Astrocyte (in vitro differentiated cells and primary cell): ENCODE measurements around the gene SH2D6. TPM values are rescaled to one million over a fixed set of nuclear protein-coding genes. Genes with fewer than 3 reads are reported as not detected.

ENCODE experiments used
- DNase-seq: peaks from one replicate; pipeline ENCODE4 v3.0.0-alpha.2; 2010; ENCODE audit warnings: low read depth
- FAIRE-seq: peaks from 2 replicates; lab custom pipeline; 2011; peaks lifted over from hg19 to GRCh38; lab: Jason Lieb, UNC
- H2AFZ ChIP-seq: 2 replicates; pipeline ENCODE4 v1.6.0; 2012; ENCODE audit warnings: low read depth, low read length, inconsistent platforms
- H3K27ac ChIP-seq: 2 replicates; pipeline ENCODE4 v1.5.1; 2011; ENCODE audit warnings: low read depth, low read length, inconsistent platforms
- H3K27me3 ChIP-seq: 2 replicates; pipeline ENCODE4 v1.6.0; 2011; ENCODE audit warnings: low read length, inconsistent platforms; ENCODE audit not compliant: insufficient read depth
- H3K36me3 ChIP-seq: 2 replicates; pipeline ENCODE4 v1.5.1; 2011; ENCODE audit warnings: low read length, inconsistent platforms; ENCODE audit not compliant: insufficient read depth
- H3K4me1 ChIP-seq: 2 replicates; pipeline ENCODE4 v1.5.1; 2011; ENCODE audit warnings: low read length, inconsistent platforms; ENCODE audit not compliant: insufficient read depth
- H3K4me2 ChIP-seq: 2 replicates; pipeline ENCODE4 v1.6.0; 2012; ENCODE audit warnings: low read length, inconsistent platforms
- H3K4me3 ChIP-seq: 2 replicates; pipeline ENCODE4 v1.5.1; 2011; ENCODE audit warnings: low read depth, mild to moderate bottlenecking, low read length, inconsistent platforms; ENCODE audit not compliant: insufficient read depth
- H3K79me2 ChIP-seq: 2 replicates; pipeline ENCODE4 v1.6.0; 2012; ENCODE audit warnings: mild to moderate bottlenecking, low read length, inconsistent platforms; ENCODE audit not compliant: insufficient read depth
- H3K9ac ChIP-seq: 2 replicates; pipeline ENCODE4 v1.6.0; 2012; ENCODE audit warnings: mild to moderate bottlenecking, low read length, inconsistent platforms
- H3K9me3 ChIP-seq: 2 replicates; pipeline ENCODE4 v1.5.1; 2012; ENCODE audit warnings: low read depth, mild to moderate bottlenecking, low read length, inconsistent platforms; ENCODE audit not compliant: insufficient read depth
- H4K20me1 ChIP-seq: 2 replicates; pipeline ENCODE4 v1.6.0; 2012; ENCODE audit warnings: low read length, inconsistent platforms; ENCODE audit not compliant: insufficient read depth
- H3K27ac Mint-ChIP-seq: one replicate; pipeline ENCODE4 v1.8.0; 2021; ENCODE audit warnings: mild to moderate bottlenecking, mixed read lengths; ENCODE audit not compliant: unreplicated experiment
- H3K27me3 Mint-ChIP-seq: one replicate; pipeline ENCODE4 v1.8.0; 2021; ENCODE audit warnings: low read depth, mixed read lengths; ENCODE audit not compliant: unreplicated experiment
- H3K36me3 Mint-ChIP-seq: one replicate; pipeline ENCODE4 v1.8.0; 2021; ENCODE audit warnings: low read depth, mixed read lengths; ENCODE audit not compliant: unreplicated experiment
- H3K4me1 Mint-ChIP-seq: one replicate; pipeline ENCODE4 v1.8.0; 2021; ENCODE audit warnings: low read depth, mixed read lengths; ENCODE audit not compliant: unreplicated experiment
- H3K4me3 Mint-ChIP-seq: one replicate; pipeline ENCODE4 v1.8.0; 2021; ENCODE audit warnings: mild to moderate bottlenecking, moderate library complexity, mixed read lengths; ENCODE audit not compliant: unreplicated experiment
- H3K9me3 Mint-ChIP-seq: one replicate; pipeline ENCODE4 v1.8.0; 2021; ENCODE audit warnings: mild to moderate bottlenecking, mixed read lengths; ENCODE audit not compliant: unreplicated experiment
- EZH2 ChIP-seq: IDR thresholded peaks from 2 replicates; pipeline ENCODE4 v1.6.1; 2012; ENCODE audit warnings: mild to moderate bottlenecking, low read length, inconsistent platforms; ENCODE audit not compliant: insufficient read depth
- total RNA-seq: library from RNA; stranded (reverse); gene quantifications from 2 replicates; pipeline ENCODE4 v1.2.1, GENCODE V29; 2021
- TF ChIP-seq, protein P1 (sequence below): IDR thresholded peaks from 2 replicates; pipeline ENCODE4 v1.5.1; 2011; ENCODE audit warnings: low read depth, mild to moderate bottlenecking, inconsistent platforms, low read length, moderate library complexity; ENCODE audit not compliant: insufficient read depth

The SH2D6 gene
- total RNA-seq, 1 donor from 2014 or later: 0.64 TPM

DNA sequence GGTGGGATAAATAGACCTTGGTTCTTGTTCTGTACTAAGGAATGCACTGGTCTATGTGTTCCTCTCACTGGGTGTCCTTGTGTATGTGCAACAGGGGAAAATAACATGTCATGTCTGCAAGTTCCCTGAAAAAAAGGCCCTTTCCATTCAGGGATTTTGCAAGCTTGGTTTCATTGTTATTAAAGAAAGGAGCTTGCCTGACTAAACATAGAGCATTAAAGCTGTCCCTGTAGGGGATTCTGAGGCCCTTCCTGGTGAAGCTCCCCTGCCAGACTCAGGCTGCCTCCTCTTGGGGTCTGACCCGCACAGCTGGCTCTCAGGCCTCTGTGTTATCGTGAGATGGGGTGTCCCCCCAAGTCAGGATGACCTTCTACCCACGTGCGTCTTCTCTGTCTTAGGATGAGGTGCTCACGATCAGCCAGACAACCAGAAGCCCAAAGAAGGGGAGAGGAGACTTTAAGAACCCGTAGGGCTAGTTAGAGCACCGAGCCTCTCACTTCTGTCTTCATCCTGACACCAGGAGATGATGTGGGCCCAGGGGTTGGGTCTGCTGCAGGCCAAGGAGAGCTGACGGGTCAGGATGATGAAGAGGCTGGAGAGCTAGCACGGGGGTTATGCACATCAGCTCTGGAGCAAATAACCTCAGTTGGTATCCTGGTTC, 29.5 kb upstream of the SH2D6 start:
- Mint-ChIP-seq H3K27ac (no peak overlapping the region), H3K27me3 (no peaks in the 10 kb centered on the region), H3K4me1 (peaks cover 8% of the 10 kb centered on the region), H3K4me3 (no peak overlapping the region), H3K9me3 (no peaks in the 10 kb centered on the region), H3K36me3 (peaks cover 30% of the 10 kb centered on the region)
- Histone ChIP-seq H3K9ac (no peak overlapping the region), H3K9me3 (no peaks in the 10 kb centered on the region), H3K27ac (no peak overlapping the region), H3K79me2 (no peaks in the 10 kb centered on the region), H3K27me3 (no peaks in the 10 kb centered on the region), H3K36me3 (peaks cover 6% of the 10 kb centered on the region), H3K4me1 (no peaks in the 10 kb centered on the region), H3K4me3 (no peak overlapping the region), H4K20me1 (no peaks in the 10 kb centered on the region), H2AFZ (no peak overlapping the region), H3K4me2 (no peak overlapping the region)
- TF ChIP-seq, protein P1, sequence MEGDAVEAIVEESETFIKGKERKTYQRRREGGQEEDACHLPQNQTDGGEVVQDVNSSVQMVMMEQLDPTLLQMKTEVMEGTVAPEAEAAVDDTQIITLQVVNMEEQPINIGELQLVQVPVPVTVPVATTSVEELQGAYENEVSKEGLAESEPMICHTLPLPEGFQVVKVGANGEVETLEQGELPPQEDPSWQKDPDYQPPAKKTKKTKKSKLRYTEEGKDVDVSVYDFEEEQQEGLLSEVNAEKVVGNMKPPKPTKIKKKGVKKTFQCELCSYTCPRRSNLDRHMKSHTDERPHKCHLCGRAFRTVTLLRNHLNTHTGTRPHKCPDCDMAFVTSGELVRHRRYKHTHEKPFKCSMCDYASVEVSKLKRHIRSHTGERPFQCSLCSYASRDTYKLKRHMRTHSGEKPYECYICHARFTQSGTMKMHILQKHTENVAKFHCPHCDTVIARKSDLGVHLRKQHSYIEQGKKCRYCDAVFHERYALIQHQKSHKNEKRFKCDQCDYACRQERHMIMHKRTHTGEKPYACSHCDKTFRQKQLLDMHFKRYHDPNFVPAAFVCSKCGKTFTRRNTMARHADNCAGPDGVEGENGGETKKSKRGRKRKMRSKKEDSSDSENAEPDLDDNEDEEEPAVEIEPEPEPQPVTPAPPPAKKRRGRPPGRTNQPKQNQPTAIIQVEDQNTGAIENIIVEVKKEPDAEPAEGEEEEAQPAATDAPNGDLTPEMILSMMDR: no peak
- no peak for TF ChIP-seq EZH2
- FAIRE-seq (no peak), DNase-seq (no peak)

DNA sequence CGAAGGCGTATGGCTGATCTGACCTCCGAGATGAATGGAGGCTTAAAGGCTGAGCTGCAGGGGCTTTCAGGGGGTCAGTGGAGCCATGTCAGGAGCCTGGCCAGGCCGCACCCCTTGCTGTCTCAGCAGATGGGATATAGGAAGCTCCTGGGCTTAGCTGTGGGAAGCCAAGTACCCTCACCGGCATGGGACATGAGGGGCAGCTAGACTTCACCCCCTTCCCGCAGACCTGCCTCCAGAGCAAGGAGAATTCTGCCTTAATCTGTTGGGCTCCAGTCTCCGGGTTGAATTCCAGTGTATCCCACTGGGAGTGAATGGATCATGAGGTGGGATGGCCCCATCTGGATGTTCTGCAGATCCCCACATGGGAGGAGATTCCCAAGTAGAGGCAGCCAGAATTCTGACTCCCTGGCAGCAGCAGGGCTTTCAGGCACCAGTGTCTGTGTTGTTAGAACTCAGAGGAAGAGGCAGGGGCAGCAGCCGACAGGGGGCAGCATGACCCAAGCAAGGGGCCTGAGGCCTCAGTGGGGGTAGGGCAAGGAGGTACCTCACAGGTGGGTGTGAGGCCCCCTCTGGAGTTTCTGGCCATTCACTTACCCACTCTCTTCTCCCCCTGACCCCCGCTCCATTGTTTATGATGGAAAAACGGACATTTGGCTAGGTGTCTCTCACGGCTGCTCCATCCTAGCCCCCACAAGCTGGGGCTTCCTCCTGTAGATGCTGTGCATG, 27.4 kb upstream of the SH2D6 start:
- TF ChIP-seq, protein P1: peak; percentile 46
- no peak for TF ChIP-seq EZH2
- no peaks in the 10 kb centered on the region for H3K4me1 ChIP-seq
- H3K27ac Mint-ChIP-seq: no peak overlapping the region
- H3K4me1 Mint-ChIP-seq: peaks cover 4% of the 10 kb centered on the region
- no peaks in the 10 kb centered on the region for H4K20me1 ChIP-seq
- H2AFZ ChIP-seq: no peak overlapping the region
- no peaks in the 10 kb centered on the region for H3K9me3 ChIP-seq
- peaks cover 21% of the 10 kb centered on the region for H3K36me3 Mint-ChIP-seq
- no peak overlapping the region for H3K4me3 ChIP-seq
- FAIRE-seq (no peak), DNase-seq (no peak)
- H3K4me2 ChIP-seq: no peak overlapping the region
- no peak overlapping the region for H3K4me3 Mint-ChIP-seq
- H3K36me3 ChIP-seq: peaks cover 12% of the 10 kb centered on the region
- H3K27ac ChIP-seq: no peak overlapping the region
- no peak overlapping the region for H3K9ac ChIP-seq
- H3K27me3 Mint-ChIP-seq: no peaks in the 10 kb centered on the region
- H3K9me3 Mint-ChIP-seq: no peaks in the 10 kb centered on the region
- H3K27me3 ChIP-seq: no peaks in the 10 kb centered on the region
- H3K79me2 ChIP-seq: no peaks in the 10 kb centered on the region

DNA sequence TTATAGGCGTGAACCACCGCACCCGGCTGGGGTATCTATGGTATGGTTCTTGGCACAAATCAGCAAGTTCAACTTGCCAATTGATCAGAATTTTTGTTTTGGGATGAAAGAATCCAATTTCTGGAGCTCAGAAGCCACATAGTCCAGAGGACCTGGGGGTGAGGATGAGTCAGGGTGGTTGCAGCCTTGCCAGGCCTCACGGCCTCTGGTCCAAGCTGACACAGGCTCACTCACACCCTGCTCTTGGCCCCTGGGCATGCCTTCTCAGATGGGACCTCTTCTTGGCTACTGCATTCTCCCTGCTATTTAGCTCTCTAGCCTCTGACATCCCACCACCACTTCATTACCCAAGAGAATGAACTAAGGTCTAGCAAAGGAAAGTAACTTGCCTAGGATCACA, 24.7 kb upstream of the SH2D6 start:
- Mint-ChIP-seq H3K27me3 (no peaks in the 10 kb centered on the region), H3K36me3 (peaks cover 28% of the 10 kb centered on the region), H3K27ac (no peak overlapping the region), H3K9me3 (no peaks in the 10 kb centered on the region), H3K4me3 (no peak overlapping the region), H3K4me1 (peaks cover 4% of the 10 kb centered on the region)
- no peak overlapping the region for H3K4me3 ChIP-seq
- no peaks in the 10 kb centered on the region for H3K79me2 ChIP-seq
- H3K9me3 ChIP-seq: no peaks in the 10 kb centered on the region
- no peaks in the 10 kb centered on the region for H3K27me3 ChIP-seq
- no peak overlapping the region for H2AFZ ChIP-seq
- no peaks in the 10 kb centered on the region for H3K4me1 ChIP-seq
- no peak overlapping the region for H3K9ac ChIP-seq
- H3K27ac ChIP-seq: no peak overlapping the region
- H3K4me2 ChIP-seq: no peak overlapping the region
- no peak for DNase-seq
- H3K36me3 ChIP-seq: peaks cover 10% of the 10 kb centered on the region
- no peak for FAIRE-seq
- TF ChIP-seq, protein P1: no peak
- TF ChIP-seq EZH2: no peak
- H4K20me1 ChIP-seq: no peaks in the 10 kb centered on the region
